ENCODE measurements around the gene MORN1. TPM values are rescaled to one million over a fixed set of nuclear protein-coding genes. Genes with fewer than 3 reads are reported as not detected.

MORN1 gene
- total and polyA plus RNA-seq, 9 of the 15 experiments (the other 6 are each of a cell fraction or from before 2014, with no cell fraction given), result 0.24 to 9.3 (median 4.2) TPM

DNA sequence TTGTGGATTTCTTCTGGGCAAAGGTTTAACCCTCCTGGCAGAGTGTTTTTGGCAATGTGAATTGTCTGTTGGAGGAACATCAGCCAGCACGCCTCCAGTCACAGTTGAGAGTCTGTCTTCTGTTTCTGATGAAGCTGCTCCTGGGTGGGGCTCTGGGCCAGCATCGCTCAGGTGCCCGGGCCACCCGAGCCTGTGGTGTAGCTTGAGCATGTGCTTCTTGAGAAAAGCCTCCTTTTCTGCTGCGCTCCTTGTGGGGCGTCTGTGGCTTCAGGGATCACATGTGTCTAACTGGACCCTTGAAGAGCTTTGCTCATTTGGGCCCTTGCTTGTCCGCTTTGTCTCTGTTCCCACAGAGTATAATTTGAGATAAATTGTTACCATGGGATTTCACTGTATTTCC is 7.5 kb upstream of the MORN1 start:
- intact Hi-C loops (cut with micrococcal nuclease), result no loop called here
- ChIA-PET POLR2A (interaction anchor here (1.1 to 3.9 kb wide), 3 partner anchors 8 to 48 kb away, joined by 3 to 24 read pairs (median 3); no protein-coding TSS in a partner anchor), CTCF (ENCODE audit: low intra/inter-chr PET ratio) (no interaction called here)

GRCh38 chr1:2397007-2397679 is 5.8 kb upstream of the MORN1 start:
- BruUV-seq (replicated peaks), result no TSS peak
- no peak for TF ChIP-seq HIVEP1 (CRISPR knock-in tag; IDR thresholded peaks at IDR 0.05)
- no peak for TF ChIP-seq SIN3B (IDR thresholded peaks at IDR 0.05; ENCODE audit: low read depth)
- peak; percentile 52 for TF ChIP-seq POLR2G (IDR thresholded peaks at IDR 0.05; ENCODE audit: low read depth, low read length)
- no peak for TF ChIP-seq NCOA1 (IDR thresholded peaks at IDR 0.05; ENCODE audit: low read depth)
- no peak for TF ChIP-seq BRCA1 (IDR thresholded peaks at IDR 0.05)
- TF ChIP-seq BRCA1 (CRISPR knock-in tag; IDR thresholded peaks at IDR 0.05), result 0 out of 2 replicates have a peak, but pooled peaks have one; percentile 34
- TF ChIP-seq HNRNPL (IDR thresholded peaks at IDR 0.05; ENCODE audit: low read depth, low read length), result no peak
- TF ChIP-seq KLF1 (tag; IDR thresholded peaks at IDR 0.05), result no peak

More for the DNA sequence above, 7.5 kb upstream of the MORN1 start:
- Histone ChIP-seq H3K79me2 (ENCODE audit: control insufficient read depth, insufficient read depth, low read length) (peaks cover 21% of the 10 kb centered on the region), H3K9me3 (replicated peaks; ENCODE audit: control insufficient read depth, insufficient read depth, low read depth, low read length) (no peaks in the 10 kb centered on the region), H4K20me1 (replicated peaks; ENCODE audit: control insufficient read depth, insufficient read depth, low read length) (peaks cover 24% of the 10 kb centered on the region; the same call in 1 of the 2 replicates), H3K36me3 (ENCODE audit: control insufficient read depth, insufficient read depth, low read length) (peaks cover 94% of the 10 kb centered on the region), H3K27me3 (ENCODE audit: control insufficient read depth in 2 of 2, insufficient read depth in 2 of 2, low read length in 2 of 2) (no peaks in the 10 kb centered on the region), H3K4me2 (ENCODE audit: insufficient read depth, low read length) (no peak overlapping the region), H3K4me3 (no peak overlapping the region), H3K9ac (ENCODE audit: insufficient read depth in 1 of 2, low read depth in 2 of 2, low read length in 2 of 2) (0 out of 4 replicates have a peak overlapping the region, but pooled peaks of 1 of the 2 experiments have one; percentile 42), H3K4me1 (replicated peaks in 1 of 2; ENCODE audit: control insufficient read depth in 2 of 2, insufficient read depth in 2 of 2, low read length in 2 of 2) (peaks cover 2 to 34% of the 10 kb centered on the region in 2 experiments; a peak in 3 of 5 replicates), H3K27ac (ENCODE audit: extremely low read depth, low read depth, low read length) (no peak overlapping the region), H3K9me1 (ENCODE audit: control insufficient read depth, insufficient read depth, low read length) (peaks cover 7% of the 10 kb centered on the region), H2AFZ (ENCODE audit: low read depth, low read length) (no peak overlapping the region)
- ATAC-seq (no peak), FAIRE-seq (no peak), DNase-seq (ENCODE audit: extremely low read depth in 1 of 4, low spot score in 3 of 4) (no peak)
- 92% methylated on average over 7 of the region's 7 CpGs for WGBS (ENCODE audit: insufficient coverage, low coverage, missing lambda C conversion rate)
- in situ Hi-C loops (cut with MboI), result no loop called here
- no TSS peak for BruUV-seq (replicated peaks)
- TF ChIP-seq ZNF184 (CRISPR knock-in tag; IDR thresholded peaks at IDR 0.05) (no peak), POLR2AphosphoS2 (IDR thresholded peaks at IDR 0.05; ENCODE audit: low read length) (no peak), RBFOX2 (IDR thresholded peaks at IDR 0.05; ENCODE audit: low read depth, low read length) (no peak), ZNF143 (CRISPR knock-in tag; IDR thresholded peaks at IDR 0.05) (no peak), ARHGAP35 (IDR thresholded peaks at IDR 0.05; ENCODE audit: partially characterized antibody) (no peak), ZNF263 (CRISPR knock-in tag; IDR thresholded peaks at IDR 0.05; ENCODE audit: borderline replicate concordance) (no peak)

More at GRCh38 chr1:2397007-2397679, 5.8 kb upstream of the MORN1 start:
- Histone ChIP-seq H2AFZ (ENCODE audit: low read depth, low read length) (no peak overlapping the region), H4K20me1 (replicated peaks; ENCODE audit: control insufficient read depth, insufficient read depth, low read length) (peaks cover 27% of the 10 kb centered on the region; the same call in 1 of the 2 replicates), H3K4me3 (no peak overlapping the region), H3K4me1 (replicated peaks in 1 of 2; ENCODE audit: control insufficient read depth in 2 of 2, insufficient read depth in 2 of 2, low read length in 2 of 2) (peaks cover 14 to 36% of the 10 kb centered on the region in 2 experiments; a peak in 4 of 5 replicates), H3K27me3 (ENCODE audit: control insufficient read depth in 2 of 2, insufficient read depth in 2 of 2, low read length in 2 of 2) (no peaks in the 10 kb centered on the region), H3K9me1 (ENCODE audit: control insufficient read depth, insufficient read depth, low read length) (peaks cover 7% of the 10 kb centered on the region), H3K4me2 (ENCODE audit: insufficient read depth, low read length) (no peak overlapping the region), H3K36me3 (ENCODE audit: control insufficient read depth, insufficient read depth, low read length) (peaks cover 91% of the 10 kb centered on the region), H3K9ac (ENCODE audit: insufficient read depth in 1 of 2, low read depth in 2 of 2, low read length in 2 of 2) (no peak overlapping the region; a peak in 1 of 4 replicates), H3K27ac (ENCODE audit: extremely low read depth, low read depth, low read length) (no peak overlapping the region; the same call in 2 of the 3 replicates), H3K9me3 (replicated peaks; ENCODE audit: control insufficient read depth, insufficient read depth, low read depth, low read length) (no peaks in the 10 kb centered on the region), H3K79me2 (ENCODE audit: control insufficient read depth, insufficient read depth, low read length) (peaks cover 39% of the 10 kb centered on the region)
- ATAC-seq (no peak), DNase-seq (ENCODE audit: extremely low read depth in 1 of 4, low spot score in 3 of 4) (no peak), FAIRE-seq (no peak)
- ChIA-PET POLR2A (interaction anchor here (3.9 kb wide), 1 partner anchor 10 kb away, joined by 24 read pairs; no protein-coding TSS in a partner anchor), CTCF (ENCODE audit: low intra/inter-chr PET ratio) (no interaction called here)
- intact Hi-C loops (cut with micrococcal nuclease), result no loop called here
- 92% methylated on average over 19 of the region's 19 CpGs for WGBS (ENCODE audit: insufficient coverage, low coverage, missing lambda C conversion rate)
- in situ Hi-C loops (cut with MboI), result no loop called here

Data from K562 (cell line).